NCI-H1048 (cell line): Measurements from ENCODE around the gene C1orf226.

Experiments used
- DNase-seq: peaks from one replicate; lab custom pipeline; 2025; lab: John Stamatoyannopoulos, UW

The C1orf226 gene

GRCh38 chr1:162384601-162385279 is 3.2 kb downstream of the C1orf226 start:
- no peak for DNase-seq

GRCh38 chr1:162385280-162385623 is 3.7 kb downstream of the C1orf226 start:
- no peak for DNase-seq

- no peak for DNase-seq
Observed at GRCh38 chr1:162385702-162386101, 4.2 kb downstream of the C1orf226 start.

DNA sequence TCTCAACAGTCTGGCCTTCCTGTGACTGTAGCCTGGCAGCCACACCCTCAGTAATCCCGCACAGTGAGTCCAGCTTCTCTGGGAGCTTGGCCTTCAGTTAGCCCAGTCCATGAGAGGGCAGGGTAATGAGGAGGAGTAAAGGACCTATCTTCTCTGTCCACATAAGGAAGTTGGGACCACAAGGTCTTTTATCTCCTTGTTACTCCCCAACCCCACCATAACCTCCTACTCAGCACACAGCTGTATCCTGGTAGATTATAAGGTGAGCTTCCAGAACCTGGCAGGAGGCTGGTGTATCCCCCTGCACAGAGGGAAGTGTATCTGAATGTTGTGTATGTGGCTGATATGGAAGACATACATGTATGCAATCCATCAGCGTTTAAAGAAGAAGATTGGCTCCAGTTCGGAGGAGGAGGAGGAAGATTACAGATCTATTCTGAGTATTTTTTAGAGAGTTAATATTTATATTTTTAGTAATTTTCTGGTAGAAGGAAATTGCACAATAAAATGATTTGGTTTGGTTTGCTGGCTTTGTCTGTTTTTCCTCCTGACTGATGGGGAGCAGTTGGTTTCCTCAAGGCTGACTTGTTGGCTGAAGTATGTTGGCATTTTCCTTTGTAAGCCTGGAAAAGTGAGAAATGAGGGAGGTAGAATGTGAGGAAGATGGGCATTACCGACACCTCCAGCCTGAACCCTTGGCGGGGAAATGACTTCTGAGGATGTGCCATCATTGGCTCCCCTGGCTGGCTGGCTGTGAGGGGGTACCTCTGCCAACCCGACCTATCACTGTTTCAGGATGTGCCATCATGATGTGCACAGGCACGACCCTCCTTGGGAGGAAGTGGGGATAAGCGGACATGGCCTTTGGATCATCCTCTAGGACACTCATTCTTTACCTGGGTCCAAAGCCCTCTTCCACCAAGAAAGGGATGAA is 5.0 kb downstream of the C1orf226 start:
- no peak for DNase-seq

DNA sequence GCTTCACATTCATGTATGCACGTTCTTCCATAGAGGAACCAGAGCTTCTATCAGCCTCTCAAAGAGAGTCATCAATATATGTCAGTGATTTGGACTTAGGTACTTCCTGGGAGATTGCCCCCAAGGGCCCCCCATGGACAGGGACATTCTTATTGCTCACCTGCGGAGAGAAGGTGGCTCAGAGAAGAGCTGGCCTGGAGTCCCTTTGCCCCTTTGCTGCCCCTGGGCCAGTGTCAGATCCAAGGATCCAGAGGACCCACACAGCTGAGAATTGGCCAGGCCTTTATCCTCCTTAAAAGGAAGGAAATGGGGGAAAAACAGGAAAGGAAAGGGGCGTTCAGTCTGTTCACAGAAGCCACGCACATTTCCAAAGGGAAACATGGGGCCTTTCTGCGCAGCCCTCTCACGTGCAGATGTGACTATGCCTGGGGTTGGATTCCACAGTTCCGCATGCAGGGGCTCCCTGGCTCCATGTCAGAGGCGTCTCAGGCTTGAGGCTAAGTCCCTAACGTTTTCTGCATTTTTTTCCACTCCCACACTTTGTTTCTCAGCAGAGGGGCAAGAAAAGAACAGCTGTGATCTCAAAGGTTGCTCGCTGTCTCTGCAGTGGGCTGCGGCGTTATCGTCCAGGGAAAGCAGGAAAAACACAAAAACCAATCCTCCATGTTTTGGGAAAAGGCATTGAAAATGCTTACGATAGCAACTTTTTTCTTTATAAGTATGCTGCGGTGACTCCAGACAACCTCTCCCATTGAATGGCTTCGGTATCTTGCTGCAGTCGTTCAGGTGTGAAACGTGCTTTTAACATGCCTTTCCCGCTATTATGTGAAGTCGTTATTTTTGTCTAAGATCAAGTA is 5.9 kb downstream of the C1orf226 start:
- no peak for DNase-seq

GRCh38 chr1:162388083-162388594 is 6.6 kb downstream of the C1orf226 start:
- DNase-seq: no peak

DNA sequence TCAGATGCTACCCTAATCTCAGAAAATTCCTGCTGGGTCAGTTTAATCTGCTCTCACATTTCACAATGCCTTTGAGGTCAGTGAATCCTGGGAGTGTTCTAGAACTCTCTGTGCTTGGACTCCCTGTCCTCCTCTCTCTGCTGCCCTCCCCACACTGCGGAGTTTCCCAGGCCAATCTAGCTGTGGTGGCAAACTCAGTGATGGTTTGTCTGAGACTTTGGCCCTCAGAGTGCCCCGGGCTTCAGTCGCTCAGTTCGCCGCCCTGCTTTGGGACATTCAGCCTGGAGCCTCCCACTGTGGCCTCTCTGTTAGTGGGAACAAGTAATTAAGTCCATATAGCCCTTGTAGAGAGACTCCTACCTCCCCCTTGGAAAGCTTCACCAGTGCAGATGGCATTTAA is 7.1 kb downstream of the C1orf226 start:
- no peak for DNase-seq

DNA sequence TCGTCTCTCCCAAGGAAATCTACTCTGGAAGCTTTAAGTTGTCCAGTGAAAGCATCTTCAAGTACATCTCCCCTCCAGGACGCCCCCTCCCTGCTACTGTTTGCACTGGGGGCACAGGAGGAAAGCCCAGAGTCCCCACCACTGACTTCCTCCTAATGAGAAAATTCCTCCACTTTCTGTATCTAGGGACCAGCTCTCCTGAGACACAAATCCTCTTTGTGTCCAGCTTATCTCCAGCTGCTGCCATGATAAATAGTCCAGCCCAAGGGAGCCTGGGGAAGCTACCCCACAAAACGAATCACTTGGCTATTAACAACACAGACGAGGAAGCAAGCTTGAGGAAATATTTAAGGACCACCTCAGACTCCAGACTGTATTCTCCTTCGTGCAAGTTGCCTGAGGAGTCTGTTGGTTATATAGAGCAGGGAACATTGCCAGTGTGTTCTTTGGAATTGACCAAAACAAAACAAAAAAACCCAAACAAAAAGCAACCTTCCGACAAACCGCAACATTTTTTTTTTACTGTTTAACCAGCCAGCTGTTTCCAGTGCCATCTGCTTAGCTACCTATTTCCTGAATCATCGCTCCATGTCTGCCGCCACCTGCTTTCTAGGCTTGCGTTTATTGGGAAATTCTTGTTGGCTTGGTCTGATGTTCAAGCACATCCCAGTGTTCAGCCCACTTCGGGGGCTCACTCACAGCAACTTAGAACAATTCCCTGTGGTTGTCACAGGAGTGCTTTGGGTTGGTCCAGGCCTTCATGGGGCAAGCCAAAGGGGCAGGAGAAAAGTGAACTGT is 7.7 kb downstream of the C1orf226 start:
- no peak for DNase-seq

DNA sequence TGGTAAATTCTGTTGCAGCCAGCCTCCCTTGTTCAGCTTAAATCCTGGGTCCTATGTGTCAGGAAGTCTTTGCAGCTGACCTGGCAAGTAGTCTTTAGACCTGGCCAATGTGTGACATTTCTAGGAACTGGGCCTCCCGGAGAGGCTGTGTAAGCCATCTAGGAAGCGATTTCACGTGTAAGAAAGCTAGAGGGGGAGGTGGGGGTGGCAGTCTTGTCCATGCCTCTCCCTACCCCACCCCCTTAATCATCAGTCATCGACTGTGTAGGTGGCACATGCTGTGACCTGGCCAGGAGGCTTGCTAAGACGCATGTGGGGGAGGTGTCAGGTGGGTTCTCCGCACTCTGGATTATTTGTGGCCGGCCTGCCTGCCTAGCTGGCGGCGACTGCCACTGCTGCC is 8.4 kb downstream of the C1orf226 start:
- no peak for DNase-seq

DNA sequence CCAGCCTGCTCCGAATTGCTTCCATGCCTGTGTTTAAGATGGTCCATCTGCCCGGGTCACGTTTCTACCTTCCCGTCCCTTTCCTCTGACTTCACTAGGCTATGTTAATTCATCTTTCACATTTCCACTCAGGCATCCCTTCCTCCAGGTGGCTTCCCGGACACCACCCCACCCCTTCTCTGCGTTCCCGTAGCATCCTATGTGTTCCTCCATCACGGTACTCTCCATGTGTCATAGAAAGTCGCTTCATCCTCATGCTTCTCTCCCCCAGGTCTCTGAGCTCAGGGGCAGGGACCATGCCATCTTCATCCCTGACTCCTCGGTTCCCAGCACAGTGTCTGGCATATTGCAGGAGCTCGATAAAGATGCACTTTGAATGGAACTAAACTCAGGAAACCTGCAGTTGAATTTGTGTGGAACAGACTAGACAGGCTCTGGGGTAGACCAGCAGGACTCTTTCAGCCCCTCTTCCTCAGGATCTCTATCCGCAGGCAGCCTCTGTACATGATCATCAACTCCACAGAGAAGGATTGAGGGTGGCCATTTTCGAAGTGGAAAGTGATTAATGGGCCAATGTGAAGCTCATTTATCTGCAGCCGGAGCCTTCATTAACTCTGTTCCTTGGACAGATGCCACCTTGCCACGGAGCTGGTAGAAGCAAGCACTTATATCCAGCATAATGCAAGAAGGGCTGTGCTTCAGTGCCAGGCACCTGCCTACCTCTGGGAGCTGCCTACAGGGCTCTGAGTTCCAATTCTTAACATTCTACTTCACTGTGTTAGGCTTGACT is 9.1 kb downstream of the C1orf226 start:
- DNase-seq: no peak

- DNase-seq: no peak
Observed at GRCh38 chr1:162391790-162392563, 10.4 kb downstream of the C1orf226 start.

- DNase-seq: no peak
Observed at GRCh38 chr1:162396201-162396906, 14.8 kb downstream of the C1orf226 start.

DNA sequence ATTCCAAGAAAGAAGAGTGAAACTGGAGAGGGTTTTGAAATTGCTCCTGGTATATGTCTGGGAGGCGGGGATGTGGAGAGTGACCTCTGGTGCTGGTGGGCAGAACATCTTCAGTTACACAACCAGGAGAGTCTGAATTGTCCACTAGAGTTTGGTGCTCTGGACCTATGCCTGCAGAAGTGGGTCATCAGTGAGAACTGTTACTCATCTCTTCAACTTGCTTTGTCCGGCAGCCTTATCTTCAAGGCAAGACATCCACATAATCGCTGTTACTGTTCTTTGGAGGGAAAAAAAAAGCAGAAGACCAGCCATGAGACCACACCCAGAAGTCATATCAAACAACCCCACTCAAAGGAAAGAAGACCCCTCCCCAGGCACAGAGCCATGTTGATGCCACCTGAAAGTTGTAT is 15.5 kb downstream of the C1orf226 start:
- no peak for DNase-seq

DNA sequence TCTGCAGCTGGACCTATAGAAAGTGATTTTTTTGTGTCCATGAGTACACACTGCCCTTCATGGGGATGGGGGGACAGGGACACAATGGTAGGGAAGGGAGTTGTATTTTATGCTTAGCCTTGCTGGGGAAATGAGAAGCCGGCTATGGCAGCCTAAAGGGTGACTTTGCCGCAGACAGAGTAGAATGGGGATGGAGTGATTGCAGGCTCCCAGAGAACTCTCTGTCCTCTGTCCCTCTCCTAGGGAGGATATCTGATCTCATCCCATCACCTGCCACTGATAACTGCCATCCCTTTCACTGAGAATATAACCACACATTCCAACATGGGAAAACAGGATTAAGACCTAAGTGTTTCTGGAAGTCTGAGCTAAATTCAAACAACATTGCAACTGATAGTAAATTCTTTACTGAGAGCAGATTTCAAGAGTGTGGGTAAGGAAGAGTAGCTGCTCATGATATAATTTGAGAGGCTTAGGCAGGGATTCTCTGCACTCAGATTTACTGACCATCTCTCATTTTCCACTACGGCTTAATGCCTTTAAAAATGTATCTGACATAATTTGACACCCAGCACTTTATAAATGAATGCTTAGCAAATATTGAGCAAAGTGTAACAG is 16.5 kb downstream of the C1orf226 start:
- no peak for DNase-seq

GRCh38 chr1:162398999-162399580 is 17.6 kb downstream of the C1orf226 start:
- no peak for DNase-seq

- DNase-seq: no peak
Observed at GRCh38 chr1:162400790-162401355, 19.3 kb downstream of the C1orf226 start.

DNA sequence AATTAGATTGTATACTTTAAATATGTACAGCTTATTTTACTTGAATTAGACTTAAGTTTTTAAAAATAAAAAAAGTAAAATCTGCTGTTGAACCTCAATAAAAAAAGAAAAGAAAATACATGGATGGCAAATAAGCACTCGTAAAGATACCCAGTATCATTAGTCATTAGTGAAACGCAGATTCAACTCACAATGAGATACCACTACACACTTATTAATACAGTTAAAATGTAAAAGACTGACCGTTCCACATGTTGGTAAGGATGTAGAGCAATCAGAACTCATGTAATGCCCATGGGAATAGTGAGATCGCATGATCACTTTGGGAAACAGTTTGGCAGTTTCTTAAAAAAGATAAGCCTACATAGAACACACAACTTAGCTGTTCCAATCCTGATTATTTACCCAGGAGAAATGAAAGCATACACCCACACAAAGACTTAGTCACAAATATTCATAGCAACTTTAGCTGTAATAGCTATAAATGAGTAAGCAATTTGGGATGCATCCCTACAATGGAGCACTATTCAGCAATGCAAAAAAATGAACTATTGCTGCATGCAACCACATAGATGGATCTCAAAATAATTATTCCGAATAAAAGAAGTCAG is 23.1 kb downstream of the C1orf226 start:
- no peak for DNase-seq

DNA sequence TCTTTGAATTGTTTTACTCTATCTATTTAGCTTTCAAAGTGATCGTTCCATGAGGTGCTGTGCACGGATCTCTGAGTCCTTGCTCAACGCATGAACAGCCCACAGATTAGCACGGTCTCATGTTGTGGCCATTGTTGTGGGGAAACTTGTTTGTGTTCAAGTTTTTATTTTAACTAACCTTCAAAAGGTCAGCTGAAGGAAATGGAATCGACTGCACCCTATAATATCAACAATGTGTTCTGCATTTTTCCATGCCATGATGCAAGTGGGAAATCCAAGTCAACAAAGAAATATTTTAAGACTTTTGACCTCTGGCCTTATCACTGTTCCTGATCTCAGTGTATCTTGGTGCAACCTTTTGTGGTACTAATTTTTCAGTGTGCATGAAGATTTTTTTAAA is 24.3 kb downstream of the C1orf226 start:
- DNase-seq: no peak
